Skeletal muscle satellite cell (primary cell): ENCODE data around the gene RPTOR.

ENCODE experiments used
- H3K27me3 ChIP-seq: 2 replicates; pipeline ENCODE4 v1.7.0; 2013; ENCODE audit warnings: low read length; ENCODE audit not compliant: control insufficient read depth, insufficient read depth
- H3K36me3 ChIP-seq: 2 replicates; pipeline ENCODE4 v1.7.0; 2013; ENCODE audit warnings: mild to moderate bottlenecking, control low read depth, low read length; ENCODE audit not compliant: insufficient read depth
- H3K4me1 ChIP-seq: 2 replicates; pipeline ENCODE4 v1.7.0; 2013; ENCODE audit warnings: low read length; ENCODE audit not compliant: control insufficient read depth, insufficient read depth
- H3K4me2 ChIP-seq: 2 replicates; pipeline ENCODE4 v1.7.0; 2013; ENCODE audit warnings: mild to moderate bottlenecking, low read length
- H3K4me3 ChIP-seq: 2 replicates; pipeline ENCODE4 v1.7.0; 2013; ENCODE audit warnings: low read length
- H3K9ac ChIP-seq: 2 replicates; pipeline ENCODE4 v1.7.0; 2013; ENCODE audit warnings: mild to moderate bottlenecking, low read depth, low read length, moderate library complexity
- H3K9me3 ChIP-seq: replicated peaks from 2 replicates; pipeline ENCODE4 v1.7.0; 2013; ENCODE audit warnings: mild to moderate bottlenecking, control low read depth, low read length

The RPTOR gene

GRCh38 chr17:80517641-80518040, 27.0 kb upstream of the RPTOR start:
- H3K4me2 ChIP-seq, result no peak overlapping the region

GRCh38 chr17:80518392-80518791, 26.2 kb upstream of the RPTOR start:
- no peak overlapping the region for H3K9ac ChIP-seq
- H3K27me3 ChIP-seq, result peaks cover 18% of the 10 kb centered on the region
- no peaks in the 10 kb centered on the region for H3K9me3 ChIP-seq
- no peaks in the 10 kb centered on the region for H3K36me3 ChIP-seq
- peaks cover 6% of the 10 kb centered on the region for H3K4me1 ChIP-seq
- H3K4me3 ChIP-seq, result no peak overlapping the region
- H3K4me2 ChIP-seq, result no peak overlapping the region

More at GRCh38 chr17:80517641-80518040, 27.0 kb upstream of the RPTOR start:
- Histone ChIP-seq H3K4me1 (peaks cover 13% of the 10 kb centered on the region), H3K27me3 (peaks cover 11% of the 10 kb centered on the region), H3K4me3 (no peak overlapping the region), H3K36me3 (no peaks in the 10 kb centered on the region), H3K9ac (no peak overlapping the region), H3K9me3 (no peaks in the 10 kb centered on the region)

- H3K9me3 ChIP-seq, result no peaks in the 10 kb centered on the region
- H3K4me3 ChIP-seq, result no peak overlapping the region
- peaks cover 21% of the 10 kb centered on the region for H3K27me3 ChIP-seq
- H3K9ac ChIP-seq, result no peak overlapping the region
- no peak overlapping the region for H3K4me2 ChIP-seq
- no peaks in the 10 kb centered on the region for H3K4me1 ChIP-seq
- H3K36me3 ChIP-seq, result no peaks in the 10 kb centered on the region
Observed at GRCh38 chr17:80519091-80519781, 25.4 kb upstream of the RPTOR start.

GRCh38 chr17:80520810-80521455, 23.7 kb upstream of the RPTOR start:
- H3K4me1 ChIP-seq, result no peaks in the 10 kb centered on the region
- no peaks in the 10 kb centered on the region for H3K36me3 ChIP-seq
- no peak overlapping the region for H3K9ac ChIP-seq
- H3K4me3 ChIP-seq, result no peak overlapping the region
- H3K27me3 ChIP-seq, result peaks cover 25% of the 10 kb centered on the region
- no peaks in the 10 kb centered on the region for H3K9me3 ChIP-seq
- no peak overlapping the region for H3K4me2 ChIP-seq

GRCh38 chr17:80523054-80523744, 21.4 kb upstream of the RPTOR start:
- Histone ChIP-seq H3K4me2 (no peak overlapping the region), H3K36me3 (no peaks in the 10 kb centered on the region), H3K9me3 (no peaks in the 10 kb centered on the region), H3K27me3 (peaks cover 20% of the 10 kb centered on the region), H3K9ac (no peak overlapping the region), H3K4me1 (peaks cover 11% of the 10 kb centered on the region), H3K4me3 (no peak overlapping the region)

- Histone ChIP-seq H3K9ac (no peak overlapping the region), H3K9me3 (no peaks in the 10 kb centered on the region), H3K27me3 (peaks cover 20% of the 10 kb centered on the region), H3K4me1 (peaks cover 20% of the 10 kb centered on the region), H3K36me3 (no peaks in the 10 kb centered on the region), H3K4me2 (no peak overlapping the region), H3K4me3 (no peak overlapping the region)
Observed at GRCh38 chr17:80523956-80524712, 20.5 kb upstream of the RPTOR start.

- Histone ChIP-seq H3K9ac (no peak overlapping the region), H3K4me1 (peaks cover 31% of the 10 kb centered on the region), H3K9me3 (no peaks in the 10 kb centered on the region), H3K4me3 (no peak overlapping the region), H3K4me2 (no peak overlapping the region), H3K36me3 (no peaks in the 10 kb centered on the region), H3K27me3 (peaks cover 14% of the 10 kb centered on the region)
Observed at GRCh38 chr17:80526116-80526910, 18.3 kb upstream of the RPTOR start.

GRCh38 chr17:80527016-80527645, 17.5 kb upstream of the RPTOR start:
- Histone ChIP-seq H3K4me3 (no peak overlapping the region), H3K9me3 (no peaks in the 10 kb centered on the region), H3K4me1 (peaks cover 31% of the 10 kb centered on the region), H3K4me2 (no peak overlapping the region), H3K27me3 (peaks cover 14% of the 10 kb centered on the region), H3K9ac (peak overlapping the region; percentile 18), H3K36me3 (no peaks in the 10 kb centered on the region)

GRCh38 chr17:80528536-80528935, 16.1 kb upstream of the RPTOR start:
- peak overlapping the region; percentile 76 for H3K9ac ChIP-seq
- H3K4me3 ChIP-seq, result peak overlapping the region; percentile 24
- H3K4me1 ChIP-seq, result peaks cover 31% of the 10 kb centered on the region
- H3K4me2 ChIP-seq, result peak overlapping the region; percentile 63
- peaks cover 6% of the 10 kb centered on the region for H3K27me3 ChIP-seq
- no peaks in the 10 kb centered on the region for H3K9me3 ChIP-seq
- no peaks in the 10 kb centered on the region for H3K36me3 ChIP-seq

- Histone ChIP-seq H3K9me3 (no peaks in the 10 kb centered on the region), H3K4me3 (peak overlapping the region; percentile 24), H3K9ac (peak overlapping the region; percentile 76), H3K27me3 (peaks cover 4% of the 10 kb centered on the region), H3K4me2 (peak overlapping the region; percentile 63), H3K4me1 (peaks cover 31% of the 10 kb centered on the region), H3K36me3 (no peaks in the 10 kb centered on the region)
Observed at GRCh38 chr17:80529104-80529903, 15.3 kb upstream of the RPTOR start.
